GM19099 (cell line): ENCODE results near the gene BABAM2.

Experiments
- POLR2A ChIP-seq: IDR thresholded peaks from 3 replicates; pipeline ENCODE4 v1.6.1; 2011; ENCODE audit warnings: low read depth; ENCODE audit not compliant: insufficient read length; ENCODE audit errors: extremely low read depth

Gene BABAM2

DNA sequence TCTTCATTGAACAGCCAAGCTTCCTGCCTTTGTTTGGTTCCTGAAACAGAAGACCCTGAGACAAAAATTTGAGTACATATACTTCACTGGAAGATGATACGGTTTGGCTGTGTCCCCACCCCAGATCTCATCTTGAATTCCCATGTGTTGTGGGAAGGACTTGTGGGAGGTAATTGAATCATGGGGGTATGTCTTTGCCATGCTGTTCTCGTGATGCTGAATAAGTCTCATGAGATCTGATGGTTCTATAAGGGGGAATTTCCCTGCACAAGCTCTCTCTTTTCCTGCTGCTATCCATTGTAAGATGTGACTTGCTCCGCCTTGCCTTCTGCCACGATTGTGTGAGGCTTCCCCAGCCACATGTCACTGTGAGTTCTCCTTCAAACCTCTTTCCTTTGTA is 76.5 kb downstream of the BABAM2 start:
- no peak for TF ChIP-seq POLR2A

DNA sequence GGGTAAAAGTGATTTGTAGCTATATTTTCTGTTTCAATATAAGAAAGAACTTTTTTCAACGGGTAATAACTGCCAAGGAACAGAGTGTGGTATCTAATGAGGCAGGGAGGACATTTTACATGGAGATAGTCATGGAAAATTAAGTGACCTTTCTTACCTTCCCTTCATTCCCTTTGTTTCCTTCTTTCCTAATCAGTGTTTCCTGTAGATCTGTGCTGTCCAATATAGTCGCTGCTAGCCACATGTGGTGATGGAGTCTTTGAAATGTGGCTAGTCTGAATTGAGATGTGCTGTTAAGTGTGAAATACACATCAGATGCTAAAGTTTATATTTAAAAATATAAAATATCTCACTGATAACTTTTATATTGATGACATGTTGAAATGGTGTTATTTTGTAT is 81.8 kb downstream of the BABAM2 start:
- TF ChIP-seq POLR2A: no peak

DNA sequence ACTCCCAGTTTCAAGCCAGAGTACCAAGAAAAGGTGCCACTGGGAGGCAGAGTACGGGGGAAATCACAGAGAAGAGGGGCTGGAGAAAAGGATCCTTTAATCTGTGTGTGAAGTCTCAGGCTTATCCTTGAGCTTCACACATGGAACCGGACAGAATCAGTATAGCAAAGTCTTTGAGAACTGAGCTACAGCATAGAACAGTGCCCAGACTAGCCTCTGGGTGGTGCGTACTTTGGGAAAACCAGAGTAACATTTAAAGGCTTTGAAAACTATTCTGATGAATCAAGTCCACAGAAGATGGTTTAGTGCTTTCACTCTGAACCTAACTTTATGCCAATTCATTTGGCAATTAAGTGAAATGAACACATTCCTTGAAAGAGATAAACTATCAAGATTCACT is 83.1 kb downstream of the BABAM2 start:
- no peak for TF ChIP-seq POLR2A

DNA sequence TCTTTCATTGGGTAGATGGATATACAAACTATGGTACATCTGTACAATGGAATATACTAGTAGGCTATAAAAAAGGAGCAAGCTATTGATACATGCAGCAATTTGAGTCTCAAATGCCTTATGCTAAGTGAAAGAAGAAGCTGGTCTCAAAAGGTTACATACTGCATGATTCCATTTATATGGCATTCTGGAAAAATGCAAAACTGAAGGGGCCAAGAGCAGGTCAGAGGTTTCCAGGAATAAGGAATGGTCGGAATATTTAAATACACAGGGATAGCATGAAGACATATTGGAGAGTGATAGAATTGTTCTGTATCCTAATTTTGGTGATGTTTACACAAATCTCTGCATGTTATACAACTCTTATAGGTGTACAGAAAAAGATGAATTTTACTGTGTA is 85.8 kb downstream of the BABAM2 start:
- TF ChIP-seq POLR2A: no peak

DNA sequence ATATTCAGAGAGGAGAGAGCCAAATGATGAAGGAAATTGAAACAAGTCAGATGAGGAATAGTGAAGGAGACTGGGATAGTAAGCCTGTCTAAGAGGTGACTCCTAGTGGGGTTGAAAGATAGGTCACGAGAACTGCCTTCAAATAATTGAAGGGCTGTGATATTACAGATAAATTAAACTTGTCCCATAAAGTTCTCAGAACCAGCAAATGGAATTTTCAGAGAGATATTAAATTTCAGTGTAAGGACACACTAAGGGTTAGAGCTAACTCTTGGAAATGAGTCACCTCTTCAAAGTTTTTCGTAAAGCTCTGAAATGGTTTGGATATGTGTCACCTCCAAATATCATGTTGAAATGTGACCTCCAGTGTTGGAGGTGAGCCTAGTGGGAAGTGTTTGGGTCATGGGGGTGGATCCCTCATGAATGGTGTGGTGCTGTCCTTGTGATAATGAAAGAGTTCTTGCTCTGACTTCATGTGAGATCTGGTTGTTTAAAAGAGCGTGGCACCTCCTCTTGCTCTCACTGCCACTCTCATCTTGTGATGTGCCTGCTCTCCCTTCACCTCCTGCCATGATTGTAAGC is 87.3 kb downstream of the BABAM2 start:
- TF ChIP-seq POLR2A: no peak

DNA sequence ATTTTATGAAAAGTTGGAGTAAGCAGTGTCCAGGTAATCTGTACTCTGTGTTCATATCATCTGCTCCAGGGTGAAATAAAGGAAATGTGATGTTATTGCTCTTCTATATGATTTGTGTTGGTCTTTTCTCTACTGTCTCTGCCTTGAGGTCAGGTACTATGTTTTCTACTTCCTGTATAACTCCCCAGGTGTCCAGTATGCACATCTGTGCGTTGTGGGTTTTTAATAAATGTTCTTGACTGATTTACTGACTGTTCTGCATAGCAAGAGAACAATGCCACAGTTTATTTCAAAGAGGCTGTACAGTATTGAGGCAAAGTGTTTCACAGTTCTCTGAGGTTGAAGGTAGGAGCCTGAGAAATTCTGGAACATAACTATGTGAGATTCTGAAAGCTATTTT is 89.7 kb downstream of the BABAM2 start:
- TF ChIP-seq POLR2A: no peak

DNA sequence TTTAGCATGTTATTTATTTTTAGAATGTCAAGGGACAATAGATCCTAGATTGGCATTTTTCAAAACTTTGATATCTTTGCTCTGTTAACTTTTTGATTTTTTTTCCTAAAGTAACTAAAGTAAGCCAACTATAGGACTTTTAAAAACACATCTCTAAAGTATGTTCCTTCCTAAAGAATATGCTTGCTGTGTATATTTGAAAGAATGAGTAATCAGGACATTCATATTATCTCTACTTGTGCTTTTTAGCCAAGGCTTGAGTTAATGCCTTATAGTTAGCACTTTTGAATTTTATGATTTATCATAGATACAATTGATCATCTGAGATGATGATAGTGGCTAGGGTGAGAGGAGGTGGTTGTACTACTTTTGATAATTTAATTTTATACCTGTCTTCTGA is 93.6 kb downstream of the BABAM2 start:
- TF ChIP-seq POLR2A: no peak

DNA sequence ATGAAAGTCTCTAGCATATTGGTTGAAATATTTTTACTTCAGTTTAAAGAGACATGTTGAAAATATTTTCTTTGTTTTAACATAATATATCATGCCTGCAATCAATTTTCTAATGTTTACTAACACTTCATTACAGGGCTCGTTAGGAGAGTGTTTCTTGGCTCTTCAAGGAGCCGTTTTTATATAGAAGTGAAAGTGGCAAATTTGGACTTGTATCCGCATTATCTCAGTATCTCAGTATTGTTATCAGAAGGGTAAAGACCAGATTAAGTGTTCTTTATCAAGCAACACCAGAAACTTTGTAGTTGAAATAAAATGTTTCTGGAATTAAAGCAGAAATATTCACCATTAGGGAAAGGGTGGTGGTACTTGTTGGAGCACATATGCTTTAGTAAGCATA is 97.8 kb downstream of the BABAM2 start:
- no peak for TF ChIP-seq POLR2A

DNA sequence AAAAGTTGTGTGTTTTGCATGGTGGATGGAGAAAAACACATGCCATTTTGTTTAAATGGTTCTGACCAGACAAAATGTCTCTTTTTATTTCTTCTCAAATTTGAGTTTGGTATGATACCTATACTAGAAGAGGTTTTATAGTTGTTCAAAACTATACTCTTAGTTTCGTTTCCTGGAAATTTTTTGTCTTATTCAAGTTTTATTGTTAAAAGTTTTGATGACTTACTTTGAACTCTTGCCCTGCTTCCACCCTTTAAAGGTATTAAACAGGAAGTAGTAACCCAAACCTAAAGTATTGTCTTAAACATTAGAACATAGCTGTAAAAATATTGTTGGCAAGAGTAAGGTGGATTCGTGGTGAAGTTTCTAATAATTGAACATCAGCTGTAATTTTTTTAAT is 98.2 kb downstream of the BABAM2 start:
- TF ChIP-seq POLR2A: no peak

DNA sequence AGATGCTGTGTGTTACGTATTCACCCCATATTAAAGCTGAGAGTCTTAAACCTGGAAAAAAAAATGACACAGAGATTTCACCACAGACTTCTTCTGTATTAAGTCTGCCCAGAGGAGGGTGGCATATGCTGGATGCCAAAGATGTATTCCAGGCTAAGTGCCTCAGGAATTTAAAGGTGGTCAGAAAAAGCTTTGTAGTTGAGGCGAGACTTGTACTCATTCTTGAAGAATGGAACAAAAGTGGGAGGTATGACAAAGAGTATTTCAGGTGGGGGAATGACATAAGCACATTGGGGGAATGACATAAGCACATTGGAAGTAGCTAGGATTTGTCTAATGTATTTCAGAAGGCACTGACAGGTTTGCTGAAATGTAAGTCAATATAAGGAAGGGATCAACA is 98.6 kb downstream of the BABAM2 start:
- no peak for TF ChIP-seq POLR2A

DNA sequence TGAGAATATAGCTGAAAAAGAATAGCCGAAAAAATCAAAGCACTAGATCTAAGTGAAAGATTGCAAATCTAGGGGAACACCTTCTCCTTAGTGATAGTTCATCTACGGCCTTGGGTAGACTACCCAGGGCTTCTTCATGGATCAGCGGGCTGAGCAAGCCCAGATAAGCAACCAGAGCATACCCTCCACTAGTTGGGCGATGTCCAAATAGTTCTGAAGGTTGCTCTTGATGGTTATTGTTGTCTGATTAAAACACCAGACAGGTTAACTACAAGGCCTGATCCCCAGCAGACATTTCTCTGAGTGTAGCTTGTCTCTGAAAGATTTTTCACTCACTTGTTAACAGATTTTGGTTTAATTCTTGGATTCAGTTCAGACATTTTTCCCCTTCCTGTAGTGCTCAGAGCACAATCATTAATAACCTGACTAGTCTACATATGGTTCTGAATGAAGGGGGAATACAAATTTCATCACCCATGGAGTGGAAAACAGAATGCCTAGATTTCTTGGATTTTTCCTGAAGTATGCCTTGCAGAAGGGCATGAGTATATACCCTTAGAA is 99.6 kb downstream of the BABAM2 start:
- TF ChIP-seq POLR2A: no peak

DNA sequence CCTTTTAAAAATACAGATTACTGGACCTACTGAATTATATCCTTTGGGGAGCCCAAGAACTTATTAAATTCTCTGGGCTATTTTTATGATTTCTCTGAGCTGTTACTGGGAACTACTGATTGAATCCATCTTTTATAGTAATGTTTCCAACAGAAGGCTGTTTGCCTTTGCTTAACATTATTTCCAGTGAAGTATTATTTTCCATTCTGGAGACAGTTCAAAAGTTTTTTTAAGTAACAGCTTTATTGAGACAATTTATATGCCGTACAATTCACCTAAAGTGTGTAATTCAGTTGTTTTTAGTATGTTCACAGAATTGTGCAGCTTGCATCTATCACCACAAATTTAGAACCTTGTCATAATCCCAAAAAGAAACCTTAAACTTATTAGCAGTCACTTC is 100.6 kb downstream of the BABAM2 start:
- TF ChIP-seq POLR2A: no peak

DNA sequence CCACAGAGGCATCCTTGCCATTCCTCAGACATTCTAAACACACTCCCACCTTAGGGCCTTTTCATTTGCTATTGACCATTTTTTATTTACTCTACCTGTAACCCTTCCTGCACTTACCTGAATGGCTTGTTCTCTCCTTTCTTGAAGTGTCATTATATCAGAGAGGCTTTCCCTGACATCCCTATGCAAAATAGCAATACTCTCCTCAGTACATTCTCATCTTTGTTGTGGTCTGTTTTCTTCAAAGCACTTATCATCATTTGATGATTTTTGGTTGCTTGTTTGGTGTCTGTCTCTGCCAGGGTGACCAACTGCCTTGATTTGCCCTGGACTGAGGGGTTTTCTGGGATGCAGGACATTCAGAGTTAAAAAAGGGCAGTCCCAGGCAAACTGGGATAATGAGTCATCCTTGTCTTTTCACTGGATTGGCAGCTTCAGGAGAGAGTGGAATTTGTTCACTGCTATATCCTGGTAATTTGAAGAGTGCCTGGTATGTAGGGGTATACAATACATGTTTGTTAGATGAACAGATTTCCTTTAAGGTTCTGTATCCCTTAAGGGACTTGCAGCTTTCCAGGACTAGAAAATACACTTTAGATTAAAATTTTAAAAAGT is 102.4 kb downstream of the BABAM2 start:
- no peak for TF ChIP-seq POLR2A

DNA sequence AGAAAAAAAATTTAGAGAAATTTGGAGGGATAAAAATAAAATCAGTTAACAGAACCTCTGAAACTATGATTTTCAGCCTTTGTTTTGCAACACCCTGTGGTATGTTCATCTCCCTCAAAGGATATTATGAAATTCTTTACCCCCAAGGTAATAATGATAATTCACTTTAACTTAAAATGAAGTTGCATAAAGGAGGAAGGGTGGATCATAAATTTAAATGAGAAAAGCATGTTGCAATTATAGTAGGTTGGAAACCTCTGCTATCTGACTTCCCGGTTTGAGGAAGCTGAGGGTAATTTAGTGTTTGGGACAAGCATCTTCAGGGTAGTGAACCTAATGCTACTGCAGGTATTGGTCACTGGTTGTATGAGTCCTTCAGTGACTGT is 102.9 kb downstream of the BABAM2 start:
- no peak for TF ChIP-seq POLR2A

DNA sequence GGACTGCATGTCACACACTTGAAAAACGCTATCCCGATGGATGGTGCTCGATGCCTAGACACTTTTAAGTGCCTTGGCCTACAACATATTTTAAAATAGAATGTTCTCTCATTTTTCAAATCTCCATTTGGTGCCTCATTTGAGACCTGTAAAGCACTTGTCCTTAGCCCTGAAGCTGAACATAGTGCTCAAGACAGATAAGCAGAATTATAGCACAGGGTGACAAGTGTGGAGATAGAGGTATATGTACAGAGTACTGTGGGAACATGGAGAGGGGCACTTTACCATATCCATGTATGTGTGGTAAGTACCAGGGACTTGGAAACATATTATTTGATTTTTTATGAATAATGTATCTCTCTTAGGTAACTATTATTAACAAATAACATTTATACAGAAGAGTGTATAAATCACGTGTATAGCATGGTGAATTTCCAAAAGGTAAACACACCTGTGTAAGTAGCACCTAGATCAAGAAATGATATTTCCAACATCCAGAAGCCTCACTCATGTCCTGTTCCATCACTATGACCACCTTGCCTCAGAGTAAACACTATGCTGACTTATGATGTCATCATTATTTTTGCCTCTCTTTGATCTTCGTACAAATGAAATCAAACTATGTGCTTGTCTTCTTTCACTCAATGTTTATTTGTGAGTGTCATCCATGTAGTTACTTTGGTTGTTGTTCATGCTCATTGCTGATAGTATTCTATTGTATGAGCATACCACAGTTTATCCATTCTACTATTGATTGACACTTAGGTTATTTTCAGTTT is 103.6 kb downstream of the BABAM2 start:
- no peak for TF ChIP-seq POLR2A

DNA sequence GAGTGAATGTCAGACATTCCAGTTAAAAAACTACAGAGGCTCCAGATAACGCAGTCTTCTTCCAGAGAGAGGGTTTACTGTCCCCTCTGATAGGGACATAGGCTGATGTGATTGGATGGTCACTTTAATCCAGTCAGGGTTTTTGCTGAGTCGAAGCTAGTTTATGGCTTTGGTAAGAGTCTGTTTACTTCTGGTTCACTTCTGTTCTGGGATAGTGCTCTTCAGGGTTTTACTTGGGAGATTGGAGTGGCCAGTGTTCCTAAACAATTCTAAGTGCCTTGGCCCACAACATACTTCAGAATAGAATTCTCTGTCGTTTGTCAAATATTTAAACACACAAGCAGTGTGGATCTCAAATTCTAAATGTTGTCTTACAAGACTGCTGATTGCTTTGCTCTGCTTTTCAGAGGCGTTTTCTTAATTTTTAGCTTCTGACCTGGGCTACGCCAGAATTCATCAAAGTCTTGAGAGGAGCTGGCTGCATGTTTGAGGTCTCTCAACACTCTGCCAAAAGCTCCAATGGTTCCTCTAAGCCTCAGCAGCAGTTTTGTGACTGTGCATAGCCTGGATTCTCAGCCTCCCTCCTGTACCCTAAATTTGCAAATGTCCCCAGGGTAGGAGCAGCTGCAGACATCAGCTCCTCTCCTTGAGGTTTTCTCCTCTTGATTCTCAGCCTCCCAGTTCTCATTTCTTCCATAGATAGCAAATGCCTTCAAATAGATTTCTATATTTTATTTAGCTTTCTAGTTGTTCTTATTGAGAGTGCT is 105.8 kb downstream of the BABAM2 start:
- TF ChIP-seq POLR2A: no peak

DNA sequence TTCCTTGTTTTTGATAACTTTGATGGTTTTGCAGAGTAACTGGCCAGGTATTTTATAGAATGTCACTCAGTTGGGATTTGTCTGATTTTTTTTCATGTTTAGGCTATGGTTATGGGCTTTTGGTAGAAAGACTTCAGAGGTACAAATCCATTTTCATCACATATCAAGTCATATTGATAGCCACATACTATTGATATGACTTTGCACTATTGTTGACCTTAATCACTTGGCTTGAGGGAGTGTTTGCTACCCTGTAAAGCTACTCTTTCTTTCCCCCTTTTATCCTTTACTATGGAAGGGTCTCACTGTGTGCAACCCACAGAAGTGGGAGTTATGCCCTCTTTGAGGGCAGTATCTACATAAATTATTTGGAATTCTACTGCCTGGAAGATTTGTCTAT is 109.8 kb downstream of the BABAM2 start:
- no peak for TF ChIP-seq POLR2A
